Subcutaneous abdominal adipose tissue (tissue), 5 donors: ENCODE data around the gene DRAM1.

Experiments
- H3K27ac ChIP-seq: one replicate; pipeline ENCODE4 v1.7.0; 2013; ENCODE audit warnings: low read depth, mild to moderate bottlenecking, inconsistent platforms, low read length, moderate library complexity
- H3K27me3 ChIP-seq, 5 donors: one replicate each; pipeline ENCODE4 v1.7.0; 2013; ENCODE audit warnings: low read length in 5 of 5, inconsistent platforms in 1 of 5; ENCODE audit not compliant: control insufficient read depth in 5 of 5, insufficient read depth in 4 of 5
- H3K36me3 ChIP-seq, 5 donors: one replicate each; pipeline ENCODE4 v1.7.0; 2013; ENCODE audit warnings: low read length in 5 of 5; ENCODE audit not compliant: control insufficient read depth in 5 of 5, insufficient read depth in 5 of 5
- H3K4me1 ChIP-seq, 5 donors: one replicate each; pipeline ENCODE4 v1.7.0; 2013; ENCODE audit warnings: low read length in 5 of 5, mild to moderate bottlenecking in 3 of 5, moderate library complexity in 1 of 5; ENCODE audit not compliant: control insufficient read depth in 5 of 5, insufficient read depth in 5 of 5
- H3K4me3 ChIP-seq, 5 donors: one replicate each; pipeline ENCODE4 v1.7.0; 2013; ENCODE audit warnings: low read length in 5 of 5, low read depth in 1 of 5
- H3K9ac ChIP-seq, 5 donors: one replicate each; pipeline ENCODE4 v1.7.0; 2013; ENCODE audit warnings: low read length in 5 of 5, mild to moderate bottlenecking in 4 of 5, moderate library complexity in 3 of 5
- H3K9me3 ChIP-seq, 5 donors: one replicate each; pipeline ENCODE4 v1.7.0; 2013; ENCODE audit warnings: low read length in 5 of 5; ENCODE audit not compliant: control insufficient read depth in 5 of 5
- donor health status: healthy.
- donor health status: healthy.
- donor health status: healthy.
- donor health status: healthy.
- donor health status: healthy.

DRAM1 gene

GRCh38 chr12:101925361-101925760, 48.0 kb downstream of the DRAM1 start:
- H3K9me3 ChIP-seq: no peaks in the 10 kb centered on the region
- H3K36me3 ChIP-seq: peaks cover 0 to 12% (median 0%) of the 10 kb centered on the region in 5 donors
- peaks cover 0 to 4% (median 0%) of the 10 kb centered on the region in 5 donors for H3K4me1 ChIP-seq
- no peak overlapping the region for H3K9ac ChIP-seq
- H3K4me3 ChIP-seq: no peak overlapping the region
- no peak overlapping the region for H3K27ac ChIP-seq
- no peaks in the 10 kb centered on the region for H3K27me3 ChIP-seq

- peaks cover 0 to 4% (median 0%) of the 10 kb centered on the region in 5 donors for H3K4me1 ChIP-seq
- H3K9me3 ChIP-seq: no peaks in the 10 kb centered on the region
- H3K27me3 ChIP-seq: no peaks in the 10 kb centered on the region
- peaks cover 0 to 12% (median 0%) of the 10 kb centered on the region in 5 donors for H3K36me3 ChIP-seq
- H3K4me3 ChIP-seq: no peak overlapping the region
- H3K27ac ChIP-seq: no peak overlapping the region
- H3K9ac ChIP-seq: no peak overlapping the region
These were observed 48.6 kb downstream of the DRAM1 start for GRCh38 chr12:101925935-101926334.

- no peak overlapping the region for H3K4me3 ChIP-seq
- H3K27me3 ChIP-seq: no peaks in the 10 kb centered on the region
- peaks cover 0 to 4% (median 0%) of the 10 kb centered on the region in 5 donors for H3K4me1 ChIP-seq
- H3K36me3 ChIP-seq: peaks cover 0 to 8% (median 0%) of the 10 kb centered on the region in 5 donors
- H3K9ac ChIP-seq: no peak overlapping the region
- no peaks in the 10 kb centered on the region for H3K9me3 ChIP-seq
- no peak overlapping the region for H3K27ac ChIP-seq
These were observed 49.7 kb downstream of the DRAM1 start for GRCh38 chr12:101927036-101927435.

GRCh38 chr12:101927999-101928398, 50.6 kb downstream of the DRAM1 start:
- Histone ChIP-seq H3K27ac (no peak overlapping the region), H3K27me3 (no peaks in the 10 kb centered on the region), H3K9ac (no peak overlapping the region), H3K4me1 (peaks cover 0 to 4% (median 0%) of the 10 kb centered on the region in 5 donors), H3K9me3 (no peaks in the 10 kb centered on the region), H3K4me3 (no peak overlapping the region), H3K36me3 (peaks cover 0 to 4% (median 0%) of the 10 kb centered on the region in 5 donors)

GRCh38 chr12:101928556-101928955, 51.2 kb downstream of the DRAM1 start:
- H3K4me3 ChIP-seq: no peak overlapping the region
- H3K36me3 ChIP-seq: no peaks in the 10 kb centered on the region
- no peak overlapping the region for H3K9ac ChIP-seq
- peaks cover 0 to 4% (median 0%) of the 10 kb centered on the region in 5 donors for H3K4me1 ChIP-seq
- no peaks in the 10 kb centered on the region for H3K27me3 ChIP-seq
- H3K27ac ChIP-seq: no peak overlapping the region
- H3K9me3 ChIP-seq: no peaks in the 10 kb centered on the region

GRCh38 chr12:101929365-101930041, 52.1 kb downstream of the DRAM1 start:
- Histone ChIP-seq H3K9ac (no peak overlapping the region), H3K9me3 (no peaks in the 10 kb centered on the region), H3K4me3 (no peak overlapping the region), H3K4me1 (peaks cover 0 to 8% (median 0%) of the 10 kb centered on the region in 5 donors), H3K27me3 (no peaks in the 10 kb centered on the region), H3K27ac (no peak overlapping the region), H3K36me3 (no peaks in the 10 kb centered on the region)

GRCh38 chr12:101931498-101932326, 54.3 kb downstream of the DRAM1 start:
- Histone ChIP-seq H3K27ac (no peak overlapping the region), H3K4me1 (peaks cover 0 to 4% (median 1%) of the 10 kb centered on the region in 5 donors), H3K4me3 (no peak overlapping the region), H3K36me3 (no peaks in the 10 kb centered on the region), H3K9ac (no peak overlapping the region), H3K27me3 (no peaks in the 10 kb centered on the region), H3K9me3 (no peaks in the 10 kb centered on the region)

- Histone ChIP-seq H3K36me3 (no peaks in the 10 kb centered on the region), H3K9me3 (no peaks in the 10 kb centered on the region), H3K27ac (no peak overlapping the region), H3K27me3 (no peaks in the 10 kb centered on the region), H3K4me1 (peaks cover 0 to 8% (median 4%) of the 10 kb centered on the region in 5 donors), H3K4me3 (no peak overlapping the region), H3K9ac (no peak overlapping the region)
These were observed 56.6 kb downstream of the DRAM1 start for GRCh38 chr12:101933866-101934514.

- Histone ChIP-seq H3K27ac (no peak overlapping the region), H3K36me3 (no peaks in the 10 kb centered on the region), H3K9me3 (no peaks in the 10 kb centered on the region), H3K9ac (no peak overlapping the region), H3K27me3 (no peaks in the 10 kb centered on the region), H3K4me1 (peaks cover 0 to 19% (median 13%) of the 10 kb centered on the region in 5 donors), H3K4me3 (no peak overlapping the region)
These were observed 58.7 kb downstream of the DRAM1 start for GRCh38 chr12:101935890-101936746.
